ENCODE measurements around the gene PAFAH1B2. TPM values are rescaled to one million over a fixed set of nuclear protein-coding genes. Genes with fewer than 3 reads are reported as not detected.

PAFAH1B2 gene
- total RNA-seq, 6 experiments from 2014 or later: 113 to 130 (median 122) TPM

DNA sequence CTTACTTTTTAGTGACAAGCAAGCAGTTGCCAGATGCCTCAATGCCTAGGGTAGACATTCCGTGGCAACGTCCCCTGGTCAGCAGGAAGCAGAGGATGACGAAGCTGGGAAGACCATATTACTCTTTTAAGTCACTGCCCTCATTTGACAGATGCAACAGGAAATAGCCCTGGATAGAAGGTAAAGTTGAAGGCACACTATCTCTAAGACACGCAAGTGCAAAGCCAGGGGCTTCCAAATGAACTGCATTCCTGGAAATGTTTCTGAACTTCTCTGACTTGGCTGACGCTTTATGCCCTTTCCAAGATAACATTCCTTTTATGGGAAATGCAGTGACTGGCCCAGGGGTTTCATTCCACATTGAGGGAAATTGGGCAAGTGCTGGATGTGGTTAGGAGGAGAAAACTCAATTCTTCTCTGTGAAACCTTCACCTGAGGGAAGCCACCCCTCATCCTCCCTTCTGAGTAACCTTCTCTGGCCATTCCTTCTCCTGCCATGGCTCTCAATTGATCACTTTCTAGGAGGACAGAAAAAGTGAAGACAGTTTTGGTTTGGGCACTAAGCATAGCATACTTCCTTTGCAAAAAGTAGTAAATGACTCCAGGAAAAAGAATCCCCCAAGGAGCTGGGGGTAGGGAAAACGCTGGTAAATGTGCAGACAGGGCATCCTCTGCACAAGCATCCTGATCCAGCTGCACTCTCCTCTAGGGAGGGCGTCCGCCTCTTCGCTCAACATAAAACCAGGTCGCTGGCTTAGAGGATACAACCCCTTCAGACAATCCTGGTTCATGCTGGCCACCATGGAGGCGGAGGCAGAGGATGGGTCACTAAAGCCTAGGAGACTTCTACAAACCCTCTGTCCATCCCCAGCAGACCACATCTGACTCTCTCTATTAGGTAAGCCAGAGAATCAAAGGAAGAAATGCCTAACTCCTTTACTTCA lies 73.3 kb downstream of the PAFAH1B2 start:
- H3K4me3 Mint-ChIP-seq: no peak overlapping the region
- H3K27ac Mint-ChIP-seq: no peak overlapping the region
- peaks cover 15% of the 10 kb centered on the region for H3K4me1 Mint-ChIP-seq (ENCODE audit: low read depth)
- peaks cover 10% of the 10 kb centered on the region for H3K27me3 Mint-ChIP-seq (ENCODE audit: insufficient read depth)
- TF ChIP-seq, protein P1, sequence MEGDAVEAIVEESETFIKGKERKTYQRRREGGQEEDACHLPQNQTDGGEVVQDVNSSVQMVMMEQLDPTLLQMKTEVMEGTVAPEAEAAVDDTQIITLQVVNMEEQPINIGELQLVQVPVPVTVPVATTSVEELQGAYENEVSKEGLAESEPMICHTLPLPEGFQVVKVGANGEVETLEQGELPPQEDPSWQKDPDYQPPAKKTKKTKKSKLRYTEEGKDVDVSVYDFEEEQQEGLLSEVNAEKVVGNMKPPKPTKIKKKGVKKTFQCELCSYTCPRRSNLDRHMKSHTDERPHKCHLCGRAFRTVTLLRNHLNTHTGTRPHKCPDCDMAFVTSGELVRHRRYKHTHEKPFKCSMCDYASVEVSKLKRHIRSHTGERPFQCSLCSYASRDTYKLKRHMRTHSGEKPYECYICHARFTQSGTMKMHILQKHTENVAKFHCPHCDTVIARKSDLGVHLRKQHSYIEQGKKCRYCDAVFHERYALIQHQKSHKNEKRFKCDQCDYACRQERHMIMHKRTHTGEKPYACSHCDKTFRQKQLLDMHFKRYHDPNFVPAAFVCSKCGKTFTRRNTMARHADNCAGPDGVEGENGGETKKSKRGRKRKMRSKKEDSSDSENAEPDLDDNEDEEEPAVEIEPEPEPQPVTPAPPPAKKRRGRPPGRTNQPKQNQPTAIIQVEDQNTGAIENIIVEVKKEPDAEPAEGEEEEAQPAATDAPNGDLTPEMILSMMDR (IDR thresholded peaks at IDR 0.05): no peak
- no peaks in the 10 kb centered on the region for H3K9me3 Mint-ChIP-seq
- DNase-seq: no peak
- H3K36me3 Mint-ChIP-seq (ENCODE audit: low read depth): peaks cover 34% of the 10 kb centered on the region

DNA sequence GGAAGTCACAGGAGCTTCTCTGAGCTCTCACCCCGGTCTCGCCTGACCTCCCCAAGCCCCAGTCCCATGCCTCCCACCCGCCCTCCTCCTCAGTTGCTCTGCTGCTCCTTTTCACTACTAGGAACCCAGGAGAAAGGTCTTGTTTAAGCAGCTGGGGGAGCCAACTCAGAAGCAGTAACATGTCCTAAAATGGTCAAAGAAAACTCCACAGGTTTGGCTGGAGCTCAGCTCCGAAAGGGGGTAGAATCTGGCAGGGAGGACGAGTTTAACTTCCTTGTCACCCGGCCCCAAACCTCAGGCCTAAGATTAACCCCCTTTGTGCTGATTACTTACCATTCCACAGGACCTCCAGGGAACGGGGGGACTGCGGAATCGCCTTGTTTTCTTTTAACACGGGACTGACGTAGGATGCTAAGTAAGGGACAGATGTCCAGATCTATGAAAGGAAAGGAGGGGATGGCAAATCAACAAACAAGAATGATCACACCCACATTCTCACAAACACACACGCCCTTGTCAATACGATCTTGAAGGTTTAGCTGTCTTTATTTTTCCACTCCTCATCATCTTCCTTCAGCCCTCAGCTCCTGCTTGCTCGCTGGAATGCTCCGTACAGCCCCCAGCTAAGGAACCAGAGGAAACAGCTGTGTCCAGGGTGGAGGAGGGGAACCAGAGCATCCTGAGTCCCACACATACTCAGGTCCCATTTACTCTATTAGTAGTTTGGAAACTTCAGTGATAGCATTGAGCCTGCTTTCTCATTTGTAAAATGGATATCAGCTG lies 74.2 kb downstream of the PAFAH1B2 start:
- H3K27ac Mint-ChIP-seq: no peak overlapping the region
- H3K4me3 Mint-ChIP-seq: no peak overlapping the region
- TF ChIP-seq, protein P1 (IDR thresholded peaks at IDR 0.05): no peak
- H3K36me3 Mint-ChIP-seq (ENCODE audit: low read depth): peaks cover 29% of the 10 kb centered on the region
- H3K27me3 Mint-ChIP-seq (ENCODE audit: insufficient read depth): peaks cover 8% of the 10 kb centered on the region
- H3K9me3 Mint-ChIP-seq: no peaks in the 10 kb centered on the region
- peaks cover 20% of the 10 kb centered on the region for H3K4me1 Mint-ChIP-seq (ENCODE audit: low read depth)
- DNase-seq: no peak

DNA sequence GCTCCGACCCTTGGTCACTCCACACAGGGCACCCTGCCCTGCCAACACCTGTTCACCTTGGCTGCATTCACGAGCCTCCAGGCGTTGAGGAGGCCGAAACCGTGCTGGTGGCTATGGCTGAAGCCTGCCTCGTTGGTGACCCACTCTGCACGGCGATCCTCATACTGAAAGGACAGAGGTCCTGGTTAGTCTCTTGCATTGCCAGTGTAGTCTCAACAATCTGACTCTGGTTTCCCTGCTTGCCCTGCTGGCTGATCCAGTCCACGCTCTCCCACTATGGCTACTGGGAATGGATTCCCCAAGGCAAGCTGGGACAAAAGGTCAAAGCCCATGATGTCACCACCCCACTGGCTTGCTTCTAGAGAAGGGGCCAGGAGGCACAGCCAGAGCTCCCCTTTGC lies 74.9 kb downstream of the PAFAH1B2 start:
- H3K36me3 Mint-ChIP-seq (ENCODE audit: low read depth): peaks cover 26% of the 10 kb centered on the region
- H3K27me3 Mint-ChIP-seq (ENCODE audit: insufficient read depth): peaks cover 8% of the 10 kb centered on the region
- no peaks in the 10 kb centered on the region for H3K9me3 Mint-ChIP-seq
- TF ChIP-seq, protein P1 (IDR thresholded peaks at IDR 0.05): no peak
- DNase-seq: no peak
- no peak overlapping the region for H3K27ac Mint-ChIP-seq
- peaks cover 20% of the 10 kb centered on the region for H3K4me1 Mint-ChIP-seq (ENCODE audit: low read depth)
- H3K4me3 Mint-ChIP-seq: no peak overlapping the region

DNA sequence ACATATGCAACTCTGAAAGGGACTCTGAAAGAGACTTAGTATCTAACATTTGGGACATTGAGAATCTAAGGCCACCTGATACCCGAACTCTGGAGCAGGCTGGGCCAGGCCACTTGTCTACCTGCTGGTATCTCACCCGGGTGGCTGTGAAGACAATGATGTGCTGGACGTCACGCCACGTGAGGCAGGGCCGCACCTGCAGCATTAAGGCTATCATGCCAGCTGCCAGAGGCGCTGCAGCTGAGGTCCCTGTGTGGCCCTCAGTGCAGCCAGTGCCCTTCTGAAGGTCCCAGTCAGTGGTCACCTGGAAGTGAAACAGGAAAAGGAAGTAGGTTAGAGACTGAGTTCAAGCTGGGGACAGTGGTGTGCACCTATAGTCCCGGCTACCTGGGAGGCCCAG lies 75.4 kb downstream of the PAFAH1B2 start:
- Mint-ChIP-seq H3K4me3 (no peak overlapping the region), H3K4me1 (ENCODE audit: low read depth) (peaks cover 20% of the 10 kb centered on the region), H3K27me3 (ENCODE audit: insufficient read depth) (peaks cover 3% of the 10 kb centered on the region), H3K9me3 (no peaks in the 10 kb centered on the region), H3K36me3 (ENCODE audit: low read depth) (peaks cover 21% of the 10 kb centered on the region), H3K27ac (no peak overlapping the region)
- DNase-seq: no peak
- TF ChIP-seq, protein P1 (IDR thresholded peaks at IDR 0.05): no peak

DNA sequence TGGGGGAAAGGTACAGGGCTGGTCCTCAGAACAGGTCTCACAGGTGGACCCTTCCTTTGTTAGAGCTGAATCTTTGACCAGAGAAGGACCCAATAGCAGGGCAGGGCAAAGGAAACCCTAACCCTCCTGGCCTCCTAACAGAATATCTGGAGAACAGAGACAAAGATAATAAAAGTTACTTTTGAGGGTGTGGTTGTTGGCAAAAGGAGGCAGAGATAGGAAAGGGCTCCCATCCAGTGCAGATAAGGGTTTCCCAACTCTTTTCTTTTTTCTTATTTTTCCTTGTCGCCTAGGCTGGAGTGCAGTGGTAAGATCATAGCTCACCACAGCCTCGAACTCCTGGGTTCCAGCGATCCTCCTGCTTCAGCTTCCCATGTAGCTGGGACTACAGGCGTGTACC lies 75.9 kb downstream of the PAFAH1B2 start:
- Mint-ChIP-seq H3K27me3 (ENCODE audit: insufficient read depth) (peaks cover 2% of the 10 kb centered on the region; the same call in 1 of the 2 replicates), H3K9me3 (no peaks in the 10 kb centered on the region), H3K27ac (no peak overlapping the region; the same call in 1 of the 2 replicates), H3K36me3 (ENCODE audit: low read depth) (peaks cover 17% of the 10 kb centered on the region), H3K4me1 (ENCODE audit: low read depth) (peaks cover 20% of the 10 kb centered on the region), H3K4me3 (no peak overlapping the region)
- DNase-seq: no peak
- TF ChIP-seq, protein P1 (IDR thresholded peaks at IDR 0.05): no peak
